Renal pelvis (tissue), 4 donors: ENCODE measurements around the gene P2RX2. TPM values are rescaled to one million over a fixed set of nuclear protein-coding genes. Genes with fewer than 3 reads are reported as not detected.
A peak's percentile ranks its signal among the peaks of the same experiment; 100 is the strongest.

Source experiments
- DNase-seq: peaks from one replicate; pipeline ENCODE4 v3.0.0-alpha.2; 2013
- polyA plus RNA-seq, 3 donors: library from polyadenylated mRNA; unstranded; fragments of 120-200 nt; gene quantifications; one replicate each; pipeline ENCODE4 v1.2.1, GENCODE V29; 2013; ENCODE audit not compliant: insufficient read length in 3 of 3

The P2RX2 gene
- polyA plus RNA-seq, 3 donors = 1.6 to 1.8 (median 1.6) TPM

- no peak for DNase-seq
Observed at GRCh38 chr12:132635076-132635955, 16.7 kb downstream of the P2RX2 start.

GRCh38 chr12:132637811-132638210 is 19.2 kb downstream of the P2RX2 start:
- no peak for DNase-seq

GRCh38 chr12:132638541-132639408 is 20.2 kb downstream of the P2RX2 start:
- DNase-seq = peak; percentile 48

- DNase-seq = no peak
Observed at GRCh38 chr12:132639956-132640520, 21.5 kb downstream of the P2RX2 start.

GRCh38 chr12:132640936-132641335 is 22.4 kb downstream of the P2RX2 start:
- DNase-seq = no peak

- no peak for DNase-seq
Observed at GRCh38 chr12:132641811-132642650, 23.5 kb downstream of the P2RX2 start.

GRCh38 chr12:132642846-132643835 is 24.6 kb downstream of the P2RX2 start:
- no peak for DNase-seq

GRCh38 chr12:132646850-132647249 is 28.3 kb downstream of the P2RX2 start:
- no peak for DNase-seq

- DNase-seq = no peak
Observed at GRCh38 chr12:132647858-132648257, 29.3 kb downstream of the P2RX2 start.

GRCh38 chr12:132648616-132649225 is 30.1 kb downstream of the P2RX2 start:
- DNase-seq = no peak

- no peak for DNase-seq
Observed at GRCh38 chr12:132649226-132649945, 30.8 kb downstream of the P2RX2 start.

GRCh38 chr12:132651444-132652100 is 33.0 kb downstream of the P2RX2 start:
- no peak for DNase-seq

GRCh38 chr12:132653567-132654290 is 35.2 kb downstream of the P2RX2 start:
- no peak for DNase-seq

- no peak for DNase-seq
Observed at GRCh38 chr12:132657004-132657727, 38.6 kb downstream of the P2RX2 start.

- no peak for DNase-seq
Observed at GRCh38 chr12:132658149-132658894, 39.7 kb downstream of the P2RX2 start.

GRCh38 chr12:132659146-132659545 is 40.6 kb downstream of the P2RX2 start:
- no peak for DNase-seq
